ENCODE results near the gene PRSS36. TPM values are rescaled to one million over a fixed set of nuclear protein-coding genes. Genes with fewer than 3 reads are reported as not detected.

The PRSS36 gene
- total RNA-seq, 1 donor from 2014 or later, result 0.34 TPM

Other genes with a start within 250 kb of the PRSS36 start
- gene FBXL19, start 226.5 kb downstream of the PRSS36 start, total RNA-seq, result 32.7 and 33.2 TPM in 2 replicates
- 11.1 and 11.5 TPM in 2 replicates for gene ORAI3, start 201.0 kb downstream of the PRSS36 start, total RNA-seq
- gene SETD1A, start 192.3 kb downstream of the PRSS36 start, total RNA-seq, result 34.0 and 38.8 TPM in 2 replicates
- 2.1 and 3.3 TPM in 2 replicates for gene HSD3B7, start 164.9 kb downstream of the PRSS36 start, total RNA-seq
- 0.34 and 0.49 TPM in 2 replicates for gene STX1B, start 139.4 kb downstream of the PRSS36 start, total RNA-seq
- gene STX4, start 116.5 kb downstream of the PRSS36 start, total RNA-seq, result 56.4 and 58.7 TPM in 2 replicates
- 14.9 and 15.1 TPM in 2 replicates for gene ZNF668, start 75.8 kb downstream of the PRSS36 start, total RNA-seq
- gene ZNF646, start 75.6 kb downstream of the PRSS36 start, total RNA-seq, result 25.3 and 26.1 TPM in 2 replicates
- 3.1 and 4.7 TPM in 2 replicates for gene PRSS53, start 61.1 kb downstream of the PRSS36 start, total RNA-seq
- 47.3 and 53.0 TPM in 2 replicates for gene VKORC1, start 55.3 kb downstream of the PRSS36 start, total RNA-seq
- gene BCKDK, start 41.7 kb downstream of the PRSS36 start, total RNA-seq, result 43.6 and 44.8 TPM in 2 replicates
- gene KAT8, start 32.4 kb downstream of the PRSS36 start, total RNA-seq, result 55.4 and 58.2 TPM in 2 replicates
- gene PRSS8, start 14.3 kb downstream of the PRSS36 start, total RNA-seq, result not detected in 2 replicates
- 950 and 955 TPM in 2 replicates for gene FUS, start 30.1 kb upstream of the PRSS36 start, total RNA-seq
- gene PYCARD, start 52.7 kb upstream of the PRSS36 start, total RNA-seq, result 20.9 and 21.2 TPM in 2 replicates
- 0.10 and 0.15 TPM in 2 replicates for gene TRIM72, start 64.1 kb upstream of the PRSS36 start, total RNA-seq
- not detected in 2 replicates for gene PYDC1, start 67.1 kb upstream of the PRSS36 start, total RNA-seq
- 14.2 and 16.8 TPM in 2 replicates for gene ITGAM, start 109.9 kb upstream of the PRSS36 start, total RNA-seq
- 63.8 and 65.0 TPM in 2 replicates for gene ITGAX, start 205.1 kb upstream of the PRSS36 start, total RNA-seq
- gene ITGAD, start 243.3 kb upstream of the PRSS36 start, total RNA-seq, result not detected in 2 replicates